Skin of body (tissue), 2 donors: ENCODE measurements around the gene CBR1. TPM values are rescaled to one million over a fixed set of nuclear protein-coding genes. Genes with fewer than 3 reads are reported as not detected.

Experiments
- DNase-seq: peaks from one replicate; lab custom pipeline; 2025; lab: John Stamatoyannopoulos, UW
- total RNA-seq: library from RNA; depleted of rRNA; stranded (reverse); fragments of >200 nt; gene quantifications from one replicate; pipeline ENCODE4 v1.2.3, GENCODE V29; 2014

The CBR1 gene
- 27.9 TPM for total RNA-seq

- no peak for DNase-seq
Measured at GRCh38 chr21:36069713-36070583, at the start of gene CBR1. CBR1 (plus strand) TSS chr21:36070024; CDS start chr21:36070116, 92 bp downstream.

- no peak for DNase-seq
Measured at GRCh38 chr21:36021251-36021837, 48.5 kb upstream of the CBR1 start.

- DNase-seq: no peak
Measured at GRCh38 chr21:36022427-36023091, 47.3 kb upstream of the CBR1 start.

- no peak for DNase-seq
Measured at GRCh38 chr21:36023092-36023480, 46.7 kb upstream of the CBR1 start.

- DNase-seq: no peak
Measured at GRCh38 chr21:36024782-36025181, 45.0 kb upstream of the CBR1 start.

GRCh38 chr21:36027347-36027746 is 42.5 kb upstream of the CBR1 start:
- no peak for DNase-seq

- DNase-seq: peak; percentile 68
Measured at GRCh38 chr21:36028127-36029069, 41.4 kb upstream of the CBR1 start.

GRCh38 chr21:36029309-36029708 is 40.5 kb upstream of the CBR1 start:
- no peak for DNase-seq

GRCh38 chr21:36030581-36031189 is 39.1 kb upstream of the CBR1 start:
- DNase-seq: no peak

- no peak for DNase-seq
Measured at GRCh38 chr21:36032647-36033406, 37.0 kb upstream of the CBR1 start.

GRCh38 chr21:36034211-36034913 is 35.5 kb upstream of the CBR1 start:
- no peak for DNase-seq

- DNase-seq: no peak
Measured at GRCh38 chr21:36035381-36035791, 34.4 kb upstream of the CBR1 start.

- DNase-seq: no peak
Measured at GRCh38 chr21:36038701-36039497, 30.9 kb upstream of the CBR1 start.

GRCh38 chr21:36039861-36040260 is 30.0 kb upstream of the CBR1 start:
- no peak for DNase-seq

- no peak for DNase-seq
Measured at GRCh38 chr21:36040389-36040788, 29.4 kb upstream of the CBR1 start.

- DNase-seq: no peak
Measured at GRCh38 chr21:36041910-36042309, 27.9 kb upstream of the CBR1 start.

- no peak for DNase-seq
Measured at GRCh38 chr21:36044056-36044455, 25.8 kb upstream of the CBR1 start.

- no peak for DNase-seq
Measured at GRCh38 chr21:36045993-36046392, 23.8 kb upstream of the CBR1 start.

GRCh38 chr21:36047139-36047538 is 22.7 kb upstream of the CBR1 start:
- no peak for DNase-seq
